Measurements from ENCODE around the gene SSBP3.

- TF ChIP-seq CTCF (optimal IDR thresholded peaks at IDR 0.05 in 1 of 3, IDR thresholded peaks at IDR 0.05 in 1 of 3, conservative IDR thresholded peaks at IDR 0.05 in 1 of 3; ENCODE audit: extremely low read depth in 1 of 3, insufficient read depth in 2 of 3, low read length in 3 of 3) (no peak), EZH2 (IDR thresholded peaks at IDR 0.05; ENCODE audit: low read length) (no peak)
Measured at GRCh38 chr1:54237586-54237985, 168.6 kb downstream of the SSBP3 start.
